ENCODE measurements around the gene DIP2C.

Gene DIP2C

DNA sequence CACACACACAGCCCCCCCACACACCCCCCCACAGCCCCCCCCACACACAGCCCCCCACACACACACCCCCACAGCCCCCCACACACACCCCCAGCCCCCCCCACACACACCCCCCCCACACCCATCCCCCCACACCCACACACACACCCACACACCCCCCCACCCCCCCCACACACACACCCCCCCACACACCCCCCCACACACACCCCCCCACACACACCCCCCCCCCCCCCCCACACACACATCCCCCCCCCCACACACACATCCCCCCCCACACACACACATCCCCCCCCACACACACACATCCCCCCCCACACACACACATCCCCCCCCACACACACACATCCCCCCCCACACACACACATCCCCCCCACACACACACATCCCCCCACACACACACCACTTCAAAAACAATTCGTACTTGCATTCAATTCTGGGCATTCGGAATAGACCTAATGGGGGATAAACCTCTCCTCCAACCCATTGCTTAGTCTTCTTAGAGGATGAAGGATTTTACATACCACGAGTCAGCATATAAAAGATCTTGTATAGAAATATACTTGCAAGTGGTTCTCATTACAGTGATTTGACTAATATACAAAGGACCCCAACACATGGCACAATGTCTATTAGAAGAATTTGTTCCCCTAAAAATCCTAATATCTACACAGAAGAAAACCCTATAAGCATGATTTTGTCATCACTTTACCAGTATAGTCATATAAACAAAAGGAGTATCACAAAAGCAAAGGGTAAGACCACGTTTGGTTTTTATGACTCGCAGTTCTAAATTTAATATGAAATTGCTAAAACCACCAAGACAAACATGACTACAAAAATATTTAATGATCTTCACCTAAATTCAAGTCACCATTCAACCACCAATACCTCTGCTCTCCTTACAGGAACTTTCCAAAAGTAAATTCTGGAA is 80.9 kb downstream of the DIP2C start:
- Histone ChIP-seq H3K27me3 (ENCODE audit: insufficient read depth, low read length, poor library complexity) (peaks cover 3% of the 10 kb centered on the region), H4K20me1 (ENCODE audit: insufficient read depth, low read length) (no peaks in the 10 kb centered on the region), H3K36me3 (ENCODE audit: insufficient read depth, low read length) (no peaks in the 10 kb centered on the region), H2AFZ (ENCODE audit: low read depth, low read length) (no peak overlapping the region), H3K27ac (ENCODE audit: low read length) (no peak overlapping the region), H3K4me2 (ENCODE audit: insufficient read depth, low read length) (no peak overlapping the region), H3K4me3 (ENCODE audit: low read depth in 1 of 2, low read length in 2 of 2) (no peak overlapping the region), H3K9ac (ENCODE audit: low read depth, low read length) (no peak overlapping the region), H3K9me3 (ENCODE audit: insufficient read depth, low read length, severe bottlenecking) (no peaks in the 10 kb centered on the region), H3K79me2 (ENCODE audit: insufficient read depth, low read length) (no peaks in the 10 kb centered on the region), H3K4me1 (ENCODE audit: insufficient read depth, low read length) (no peaks in the 10 kb centered on the region)
- DNase-seq = no peak
- TF ChIP-seq, protein P1, sequence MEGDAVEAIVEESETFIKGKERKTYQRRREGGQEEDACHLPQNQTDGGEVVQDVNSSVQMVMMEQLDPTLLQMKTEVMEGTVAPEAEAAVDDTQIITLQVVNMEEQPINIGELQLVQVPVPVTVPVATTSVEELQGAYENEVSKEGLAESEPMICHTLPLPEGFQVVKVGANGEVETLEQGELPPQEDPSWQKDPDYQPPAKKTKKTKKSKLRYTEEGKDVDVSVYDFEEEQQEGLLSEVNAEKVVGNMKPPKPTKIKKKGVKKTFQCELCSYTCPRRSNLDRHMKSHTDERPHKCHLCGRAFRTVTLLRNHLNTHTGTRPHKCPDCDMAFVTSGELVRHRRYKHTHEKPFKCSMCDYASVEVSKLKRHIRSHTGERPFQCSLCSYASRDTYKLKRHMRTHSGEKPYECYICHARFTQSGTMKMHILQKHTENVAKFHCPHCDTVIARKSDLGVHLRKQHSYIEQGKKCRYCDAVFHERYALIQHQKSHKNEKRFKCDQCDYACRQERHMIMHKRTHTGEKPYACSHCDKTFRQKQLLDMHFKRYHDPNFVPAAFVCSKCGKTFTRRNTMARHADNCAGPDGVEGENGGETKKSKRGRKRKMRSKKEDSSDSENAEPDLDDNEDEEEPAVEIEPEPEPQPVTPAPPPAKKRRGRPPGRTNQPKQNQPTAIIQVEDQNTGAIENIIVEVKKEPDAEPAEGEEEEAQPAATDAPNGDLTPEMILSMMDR (IDR thresholded peaks at IDR 0.05; ENCODE audit: borderline replicate concordance, extremely low read depth, low read length, poor library complexity, severe bottlenecking) = no peak
- TF ChIP-seq EZH2 (IDR thresholded peaks at IDR 0.05; ENCODE audit: borderline replicate concordance, low read depth, low read length, severe bottlenecking) = no peak
- ATAC-seq (ENCODE audit: insufficient read depth, low read depth) = no peak

DNA sequence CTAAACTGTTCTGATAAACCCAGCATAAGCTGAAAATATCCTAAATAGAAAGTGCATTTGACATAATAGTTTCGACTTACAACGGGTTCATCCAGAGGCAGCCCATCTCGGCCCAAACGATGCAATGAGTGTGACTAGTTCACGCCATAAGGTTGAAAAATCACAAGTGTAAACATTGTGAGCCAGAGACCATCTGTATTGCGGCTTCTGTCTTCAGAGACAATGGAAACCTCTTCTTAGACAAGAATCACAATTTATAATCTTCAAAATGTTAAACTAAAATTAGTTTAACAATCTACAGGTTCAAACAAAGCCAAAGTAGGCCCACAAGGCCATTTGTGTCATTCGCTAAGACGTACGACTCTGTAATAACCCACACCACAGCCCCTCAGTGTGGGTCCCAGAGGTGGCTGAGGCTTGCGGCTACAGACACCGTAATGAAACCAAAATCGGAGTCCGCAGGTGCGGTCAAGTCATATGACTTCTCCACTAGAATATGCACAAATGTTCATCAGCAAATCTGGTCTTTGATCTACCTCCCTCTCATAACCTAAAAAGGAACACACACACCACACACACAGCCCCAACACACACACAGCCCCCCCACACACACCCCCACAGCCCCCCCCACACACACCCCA is 81.8 kb downstream of the DIP2C start:
- no peaks in the 10 kb centered on the region for H3K79me2 ChIP-seq (ENCODE audit: insufficient read depth, low read length)
- DNase-seq = no peak
- no peak overlapping the region for H3K27ac ChIP-seq (ENCODE audit: low read length)
- H4K20me1 ChIP-seq (ENCODE audit: insufficient read depth, low read length) = no peaks in the 10 kb centered on the region
- no peak overlapping the region for H3K9ac ChIP-seq (ENCODE audit: low read depth, low read length)
- H3K4me1 ChIP-seq (ENCODE audit: insufficient read depth, low read length) = no peaks in the 10 kb centered on the region
- H3K36me3 ChIP-seq (ENCODE audit: insufficient read depth, low read length) = no peaks in the 10 kb centered on the region
- no peak for TF ChIP-seq EZH2 (IDR thresholded peaks at IDR 0.05; ENCODE audit: borderline replicate concordance, low read depth, low read length, severe bottlenecking)
- TF ChIP-seq, protein P1 (IDR thresholded peaks at IDR 0.05; ENCODE audit: borderline replicate concordance, extremely low read depth, low read length, poor library complexity, severe bottlenecking) = no peak
- H3K9me3 ChIP-seq (ENCODE audit: insufficient read depth, low read length, severe bottlenecking) = no peaks in the 10 kb centered on the region
- no peak overlapping the region for H2AFZ ChIP-seq (ENCODE audit: low read depth, low read length)
- ATAC-seq (ENCODE audit: insufficient read depth, low read depth) = no peak
- H3K4me2 ChIP-seq (ENCODE audit: insufficient read depth, low read length) = no peak overlapping the region
- peaks cover 3% of the 10 kb centered on the region for H3K27me3 ChIP-seq (ENCODE audit: insufficient read depth, low read length, poor library complexity)
- no peak overlapping the region for H3K4me3 ChIP-seq (ENCODE audit: low read depth in 1 of 2, low read length in 2 of 2)

DNA sequence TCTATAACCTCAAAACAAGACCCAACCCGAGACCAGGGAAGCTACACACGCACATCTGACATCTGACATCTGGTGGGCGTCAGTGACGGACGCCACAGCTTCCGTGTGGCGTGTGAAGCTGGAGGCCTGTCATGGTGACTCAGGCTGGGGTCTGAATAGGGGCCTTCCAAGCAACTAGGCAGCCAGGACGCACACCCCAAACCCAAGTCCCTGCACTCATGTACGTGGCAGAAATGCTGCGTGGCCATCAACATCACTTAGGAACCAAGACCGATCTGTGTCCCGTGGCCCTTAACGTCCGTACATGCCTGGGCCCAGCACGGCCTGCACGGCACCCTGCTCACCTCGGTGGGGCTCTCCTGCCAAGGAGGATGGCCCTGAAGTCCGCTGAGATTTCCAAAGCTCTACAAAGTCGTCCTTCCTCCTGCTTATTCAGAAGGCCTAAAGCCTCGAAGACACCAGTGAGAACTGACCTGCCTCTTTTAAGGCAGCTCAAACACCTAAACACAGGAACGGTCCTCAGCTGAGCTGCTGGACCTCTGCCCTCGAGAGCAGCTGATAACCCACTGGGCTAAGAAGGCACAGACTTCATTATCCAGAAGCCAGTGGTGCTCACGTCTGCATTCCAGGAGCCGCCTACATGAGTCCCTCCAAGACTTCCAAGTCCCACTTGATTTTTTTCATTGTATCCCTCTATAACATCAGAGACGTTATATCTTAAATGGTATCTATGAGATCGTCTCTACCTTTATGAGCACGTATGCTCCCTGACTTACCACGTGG is 82.5 kb downstream of the DIP2C start:
- no peak for ATAC-seq (ENCODE audit: insufficient read depth, low read depth)

More for the DNA sequence above, 82.5 kb downstream of the DIP2C start:
- H4K20me1 ChIP-seq (ENCODE audit: insufficient read depth, low read length) = no peaks in the 10 kb centered on the region
- DNase-seq = no peak
- no peak overlapping the region for H3K9ac ChIP-seq (ENCODE audit: low read depth, low read length)
- H3K79me2 ChIP-seq (ENCODE audit: insufficient read depth, low read length) = no peaks in the 10 kb centered on the region
- H3K4me1 ChIP-seq (ENCODE audit: insufficient read depth, low read length) = no peaks in the 10 kb centered on the region
- H3K4me3 ChIP-seq (ENCODE audit: low read depth in 1 of 2, low read length in 2 of 2) = no peak overlapping the region
- no peak overlapping the region for H3K27ac ChIP-seq (ENCODE audit: low read length)
- no peak for TF ChIP-seq EZH2 (IDR thresholded peaks at IDR 0.05; ENCODE audit: borderline replicate concordance, low read depth, low read length, severe bottlenecking)
- TF ChIP-seq, protein P1 (IDR thresholded peaks at IDR 0.05; ENCODE audit: borderline replicate concordance, extremely low read depth, low read length, poor library complexity, severe bottlenecking) = no peak
- no peaks in the 10 kb centered on the region for H3K36me3 ChIP-seq (ENCODE audit: insufficient read depth, low read length)
- H3K4me2 ChIP-seq (ENCODE audit: insufficient read depth, low read length) = no peak overlapping the region
- peaks cover 3% of the 10 kb centered on the region for H3K27me3 ChIP-seq (ENCODE audit: insufficient read depth, low read length, poor library complexity)
- no peak overlapping the region for H2AFZ ChIP-seq (ENCODE audit: low read depth, low read length)
- H3K9me3 ChIP-seq (ENCODE audit: insufficient read depth, low read length, severe bottlenecking) = no peaks in the 10 kb centered on the region

All from DND-41 (cell line).